Neural cell (in vitro differentiated cells): ENCODE results near the gene FBXW8. TPM values are rescaled to one million over a fixed set of nuclear protein-coding genes. Genes with fewer than 3 reads are reported as not detected.

Source experiments
- H2AFZ ChIP-seq: fragments of 200-600, 300-800 bp; sonication (generic), shearing (Covaris generic); 2 replicates; pipeline ENCODE4 v1.6.0; 2014; ENCODE audit warnings: low read depth, mild to moderate bottlenecking, antibody characterized with exemption, low read length, moderate library complexity
- H3F3A ChIP-seq: fragments of 200-600 bp; shearing (Covaris generic); 2 replicates; pipeline ENCODE4 v1.6.1; 2016; ENCODE audit warnings: mild to moderate bottlenecking, moderate library complexity, mixed read lengths, antibody characterized with exemption, low read length; ENCODE audit not compliant: insufficient read depth, poor library complexity, severe bottlenecking
- H3K27ac ChIP-seq: fragments of 200-600, 300-800 bp; sonication (generic), shearing (Covaris generic); 2 replicates; pipeline ENCODE4 v1.5.1; 2014; ENCODE audit warnings: mild to moderate bottlenecking, low read length, moderate library complexity
- H3K27me3 ChIP-seq: fragments of 300-800, 200-600 bp; sonication (generic), shearing (Covaris generic); 2 replicates; pipeline ENCODE4 v1.6.0; 2014; ENCODE audit warnings: mild to moderate bottlenecking, low read depth, low read length, moderate library complexity; ENCODE audit not compliant: insufficient read depth
- H3K36me3 ChIP-seq: fragments of 300-800, 200-600 bp; sonication (generic), shearing (Covaris generic); 2 replicates; pipeline ENCODE4 v1.5.1; 2014; ENCODE audit warnings: mild to moderate bottlenecking, antibody characterized with exemption, low read length, moderate library complexity; ENCODE audit not compliant: insufficient read depth
- H3K4me2 ChIP-seq: fragments of 300-800, 200-600 bp; sonication (generic), shearing (Covaris generic); 2 replicates; pipeline ENCODE4 v1.6.0; 2014; ENCODE audit warnings: mild to moderate bottlenecking, low read length
- H3K4me3 ChIP-seq: fragments of 300-800, 200-600 bp; sonication (generic), shearing (Covaris generic); 2 replicates; pipeline ENCODE4 v1.5.1; 2014; ENCODE audit warnings: mild to moderate bottlenecking, low read length, moderate library complexity
- H3K79me2 ChIP-seq: fragments of 200-600 bp; shearing (Covaris generic); replicated peaks from 2 replicates; pipeline ENCODE4 v1.6.0; 2014; ENCODE audit warnings: mild to moderate bottlenecking, low read length, moderate library complexity; ENCODE audit not compliant: insufficient read depth
- H3K9ac ChIP-seq: fragments of 300-800, 200-600 bp; sonication (generic), shearing (Covaris generic); 2 replicates; pipeline ENCODE4 v1.6.1; 2016; ENCODE audit warnings: mild to moderate bottlenecking, low read length, mixed read lengths
- H3K9me2 ChIP-seq: fragments of 200-600 bp; shearing (Covaris generic); 2 replicates; pipeline ENCODE4 v1.6.1; 2016; ENCODE audit warnings: mild to moderate bottlenecking, low read length, mixed read lengths; ENCODE audit not compliant: insufficient read depth
- H3K9me3 ChIP-seq: fragments of 200-600, 300-800 bp; sonication (generic), shearing (Covaris generic); 2 replicates; pipeline ENCODE4 v1.6.1; 2016; ENCODE audit warnings: mild to moderate bottlenecking, mixed run types, low read length, moderate library complexity, mixed read lengths
- H4K20me1 ChIP-seq: fragments of 200-600 bp; shearing (Covaris generic); 2 replicates; pipeline ENCODE4 v1.6.1; 2016; ENCODE audit warnings: mild to moderate bottlenecking, mixed run types; ENCODE audit not compliant: insufficient read depth
- CTCF ChIP-seq: fragments of 450-650 bp; IDR thresholded peaks from 2 replicates; pipeline ENCODE4 v1.5.1; 2014; ENCODE audit warnings: antibody characterized with exemption, mild to moderate bottlenecking, moderate library complexity; ENCODE audit not compliant: poor library complexity, severe bottlenecking
- EP300 ChIP-seq: fragments of 450-650 bp; conservative IDR thresholded peaks from 2 replicates; pipeline ENCODE4 v1.6.1; 2014; ENCODE audit warnings: antibody characterized with exemption, mild to moderate bottlenecking, moderate library complexity; ENCODE audit not compliant: poor library complexity, severe bottlenecking
- EZH2 ChIP-seq: fragments of 200-600, 300-800 bp; shearing (Covaris generic), sonication (generic); IDR thresholded peaks from 2 replicates; pipeline ENCODE4 v1.6.1; 2014; ENCODE audit warnings: antibody characterized with exemption, low read length, borderline replicate concordance, mild to moderate bottlenecking; ENCODE audit not compliant: insufficient read depth, poor library complexity, severe bottlenecking
- MXI1 ChIP-seq: fragments of 450-650 bp; conservative IDR thresholded peaks from 2 replicates; pipeline ENCODE4 v1.6.1; 2014; ENCODE audit warnings: antibody characterized with exemption, mild to moderate bottlenecking; ENCODE audit not compliant: poor library complexity, severe bottlenecking
- POLR2AphosphoS5 ChIP-seq: IDR thresholded peaks from 2 replicates; pipeline ENCODE4 v1.6.1; 2012
- RAD21 ChIP-seq: fragments of 450-650 bp; conservative IDR thresholded peaks from 2 replicates; pipeline ENCODE4 v1.6.1; 2014; ENCODE audit warnings: antibody characterized with exemption, mild to moderate bottlenecking, moderate library complexity
- REST ChIP-seq: IDR thresholded peaks from 2 replicates; pipeline ENCODE4 v1.6.1; 2012; ENCODE audit warnings: borderline replicate concordance
- SMC3 ChIP-seq: fragments of 450-650 bp; conservative IDR thresholded peaks from 2 replicates; pipeline ENCODE4 v1.6.1; 2014; ENCODE audit warnings: antibody characterized with exemption, mild to moderate bottlenecking, moderate library complexity; ENCODE audit not compliant: poor library complexity
- TAF1 ChIP-seq: IDR thresholded peaks from 2 replicates; pipeline ENCODE4 v1.6.1; 2012; ENCODE audit warnings: low read depth
- polyA plus RNA-seq: library from polyadenylated mRNA; depleted of rRNA; stranded (reverse); fragments of >200 nt; gene quantifications from 2 replicates; pipeline ENCODE4 v1.2.3, GENCODE V29; 2014

FBXW8 gene
- polyA plus RNA-seq, 1 donor from 2014 or later: 5.6 TPM

GRCh38 chr12:117047810-117048584, 137.2 kb downstream of the FBXW8 start:
- Histone ChIP-seq H3K9me3 (no peaks in the 10 kb centered on the region), H3K79me2 (no peaks in the 10 kb centered on the region), H3K27ac (no peak overlapping the region), H4K20me1 (no peaks in the 10 kb centered on the region), H3K9me2 (no peaks in the 10 kb centered on the region), H3K4me2 (no peak overlapping the region), H3K9ac (no peak overlapping the region), H3K36me3 (no peaks in the 10 kb centered on the region), H2AFZ (no peak overlapping the region), H3K27me3 (no peaks in the 10 kb centered on the region), H3F3A (no peaks in the 10 kb centered on the region), H3K4me3 (no peak overlapping the region)
- TF ChIP-seq EZH2 (no peak), EP300 (no peak), SMC3 (no peak), REST (no peak), CTCF (no peak), RAD21 (no peak), POLR2AphosphoS5 (no peak), MXI1 (no peak)

DNA sequence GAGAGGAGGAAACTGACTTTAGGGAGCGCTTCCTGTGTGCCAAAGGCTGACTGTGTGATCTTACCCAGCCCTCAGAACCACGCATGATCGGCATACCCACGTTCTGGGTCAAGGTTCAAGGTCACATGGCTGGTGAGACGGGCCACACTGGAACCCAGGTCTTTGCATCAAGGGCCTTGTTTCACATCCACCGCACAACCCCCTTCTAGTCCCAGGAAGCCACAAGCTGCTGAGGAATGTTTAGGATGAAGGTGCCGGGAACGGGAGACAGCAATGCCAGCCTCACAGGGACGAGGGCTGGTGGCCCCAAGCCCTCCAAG, 137.8 kb downstream of the FBXW8 start:
- Histone ChIP-seq H3K9ac (no peak overlapping the region), H3K9me3 (no peaks in the 10 kb centered on the region), H3K27me3 (no peaks in the 10 kb centered on the region), H3F3A (no peaks in the 10 kb centered on the region), H3K9me2 (no peaks in the 10 kb centered on the region), H3K4me2 (no peak overlapping the region), H4K20me1 (no peaks in the 10 kb centered on the region), H3K79me2 (no peaks in the 10 kb centered on the region), H3K36me3 (no peaks in the 10 kb centered on the region), H3K27ac (no peak overlapping the region), H3K4me3 (no peak overlapping the region), H2AFZ (no peak overlapping the region)
- no peak for TF ChIP-seq POLR2AphosphoS5
- TF ChIP-seq MXI1: no peak
- TF ChIP-seq CTCF: no peak
- no peak for TF ChIP-seq REST
- TF ChIP-seq TAF1: no peak
- TF ChIP-seq EP300: no peak
- no peak for TF ChIP-seq EZH2
- TF ChIP-seq RAD21: no peak
- no peak for TF ChIP-seq SMC3
